HUES6 (cell line): ENCODE results near the gene ZNRF3.

Experiments
- H3K27ac ChIP-seq: 2 replicates; pipeline ENCODE4 v1.7.0; 2013; ENCODE audit warnings: low read depth, mild to moderate bottlenecking, low read length, inconsistent platforms
- H3K27me3 ChIP-seq: 2 replicates; pipeline ENCODE4 v1.6.1; 2013; ENCODE audit warnings: low read length; ENCODE audit not compliant: control insufficient read depth, insufficient read depth
- H3K36me3 ChIP-seq: 2 replicates; pipeline ENCODE4 v1.6.1; 2013; ENCODE audit warnings: low read length; ENCODE audit not compliant: control insufficient read depth, insufficient read depth
- H3K4me1 ChIP-seq: 2 replicates; pipeline ENCODE4 v1.6.1; 2013; ENCODE audit warnings: low read length; ENCODE audit not compliant: control insufficient read depth, insufficient read depth
- H3K4me3 ChIP-seq: 2 replicates; pipeline ENCODE4 v1.5.1; 2013; ENCODE audit warnings: low read depth, low read length
- H3K9ac ChIP-seq: one replicate; pipeline ENCODE4 v1.6.1; 2013; ENCODE audit warnings: mild to moderate bottlenecking, low read length
- H3K9me3 ChIP-seq: 2 replicates; pipeline ENCODE4 v1.6.1; 2013; ENCODE audit warnings: low read depth, low read length; ENCODE audit not compliant: control insufficient read depth, insufficient read depth

ZNRF3 gene

DNA sequence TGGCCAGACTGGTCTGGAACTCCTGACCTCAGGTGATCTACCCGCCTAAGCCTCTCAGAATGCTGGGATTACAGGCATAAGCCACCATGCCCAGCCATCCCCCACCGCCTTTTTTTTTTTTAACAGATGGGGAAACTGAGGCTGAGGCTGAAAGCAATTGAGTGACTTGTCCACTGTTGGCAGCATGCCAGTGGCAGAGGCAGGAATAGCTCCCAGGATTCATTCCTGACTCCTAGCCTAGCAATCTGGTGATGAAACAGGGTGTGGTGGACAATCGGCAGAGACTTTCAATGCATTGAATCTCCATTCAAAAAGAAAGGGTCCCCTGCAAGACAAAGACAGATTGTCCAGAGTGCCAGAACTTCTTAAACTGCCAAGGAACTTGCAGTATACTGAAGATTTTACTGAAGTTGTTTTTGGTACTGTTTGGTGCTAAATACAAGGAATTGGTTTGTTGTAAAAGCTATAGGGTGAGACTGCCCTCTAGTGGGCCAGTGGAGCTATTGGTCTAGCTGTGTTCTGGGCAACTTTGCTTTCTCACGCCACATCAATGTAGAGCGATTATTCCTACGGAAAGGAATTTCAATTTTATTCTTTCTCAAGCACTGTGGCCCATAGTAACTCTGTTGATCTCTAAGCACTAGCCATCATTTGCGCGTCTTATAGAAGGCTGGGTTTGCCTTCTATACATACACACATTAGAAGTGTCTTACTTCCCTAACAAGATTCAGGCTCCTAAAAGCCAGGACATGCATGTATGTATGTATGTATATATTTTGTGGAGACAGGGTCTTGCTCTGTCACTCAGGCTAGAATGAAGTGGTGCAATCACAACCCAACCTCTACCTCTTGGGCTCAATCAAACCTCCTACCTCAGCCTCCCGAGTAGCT, 157.3 kb downstream of the ZNRF3 start:
- H3K4me3 ChIP-seq: no peak overlapping the region
- no peaks in the 10 kb centered on the region for H3K9me3 ChIP-seq
- H3K9ac ChIP-seq: no peak overlapping the region
- H3K27ac ChIP-seq: no peak overlapping the region
- peaks cover 29% of the 10 kb centered on the region for H3K36me3 ChIP-seq
- H3K4me1 ChIP-seq: peaks cover 3% of the 10 kb centered on the region; the same call in 1 of the 2 replicates
- H3K27me3 ChIP-seq: no peaks in the 10 kb centered on the region

DNA sequence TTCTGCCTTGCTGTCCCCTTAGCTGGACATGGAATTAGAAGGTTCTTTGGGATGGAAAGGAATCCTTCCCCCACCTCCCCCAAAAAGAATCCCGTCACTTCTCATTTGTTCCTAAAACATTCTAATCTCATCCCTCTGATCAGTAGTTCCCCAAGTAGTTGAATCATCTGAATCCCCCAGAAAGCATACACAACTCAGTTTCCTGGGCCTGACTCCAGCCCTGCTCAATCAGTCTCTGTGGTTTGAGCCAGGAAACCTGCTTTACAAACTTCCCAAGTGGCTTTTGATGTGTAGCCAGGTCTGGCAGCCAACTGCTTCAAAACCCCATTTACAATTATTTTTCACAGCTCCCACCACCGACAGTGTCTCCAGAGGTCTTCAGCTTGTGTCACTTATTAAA, 158.0 kb downstream of the ZNRF3 start:
- Histone ChIP-seq H3K4me1 (peaks cover 3% of the 10 kb centered on the region; the same call in 1 of the 2 replicates), H3K9me3 (no peaks in the 10 kb centered on the region), H3K9ac (no peak overlapping the region), H3K36me3 (peaks cover 36% of the 10 kb centered on the region), H3K27ac (no peak overlapping the region), H3K27me3 (no peaks in the 10 kb centered on the region), H3K4me3 (no peak overlapping the region)

DNA sequence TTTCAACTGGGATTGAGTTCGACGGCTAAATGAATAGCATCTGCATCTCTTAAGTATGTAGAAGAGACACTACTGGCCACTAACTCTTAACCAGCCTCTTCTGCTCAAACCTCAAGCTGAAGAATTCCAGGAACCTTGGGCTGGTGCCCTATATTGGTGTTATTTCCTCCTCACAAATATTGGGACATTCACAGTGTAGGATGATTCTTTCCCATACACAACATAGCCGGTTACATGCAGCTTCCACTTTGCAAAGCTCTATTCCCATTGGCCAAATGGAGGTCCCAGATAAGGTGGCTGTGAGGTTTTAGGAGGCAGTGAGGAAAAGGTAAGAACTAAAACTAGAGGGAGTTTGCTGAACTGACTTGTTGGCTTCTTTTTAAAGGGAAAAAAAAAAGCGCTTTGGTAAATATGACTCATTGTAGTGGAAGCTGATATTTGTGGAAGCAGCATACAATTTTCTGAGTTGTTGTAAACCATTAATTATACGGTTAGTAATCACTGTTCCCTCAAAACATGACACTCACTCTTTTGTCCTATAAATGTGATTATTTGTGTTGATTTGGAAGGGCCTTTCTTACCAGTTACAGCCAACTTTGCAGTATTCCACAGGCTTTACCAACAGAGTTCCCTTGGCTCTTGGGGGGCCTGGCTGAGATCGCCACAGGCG, 160.7 kb downstream of the ZNRF3 start:
- peaks cover 63% of the 10 kb centered on the region for H3K36me3 ChIP-seq
- H3K4me1 ChIP-seq: peaks cover 3% of the 10 kb centered on the region; the same call in 1 of the 2 replicates
- no peak overlapping the region for H3K27ac ChIP-seq
- H3K4me3 ChIP-seq: no peak overlapping the region
- no peaks in the 10 kb centered on the region for H3K9me3 ChIP-seq
- no peak overlapping the region for H3K9ac ChIP-seq
- H3K27me3 ChIP-seq: no peaks in the 10 kb centered on the region

DNA sequence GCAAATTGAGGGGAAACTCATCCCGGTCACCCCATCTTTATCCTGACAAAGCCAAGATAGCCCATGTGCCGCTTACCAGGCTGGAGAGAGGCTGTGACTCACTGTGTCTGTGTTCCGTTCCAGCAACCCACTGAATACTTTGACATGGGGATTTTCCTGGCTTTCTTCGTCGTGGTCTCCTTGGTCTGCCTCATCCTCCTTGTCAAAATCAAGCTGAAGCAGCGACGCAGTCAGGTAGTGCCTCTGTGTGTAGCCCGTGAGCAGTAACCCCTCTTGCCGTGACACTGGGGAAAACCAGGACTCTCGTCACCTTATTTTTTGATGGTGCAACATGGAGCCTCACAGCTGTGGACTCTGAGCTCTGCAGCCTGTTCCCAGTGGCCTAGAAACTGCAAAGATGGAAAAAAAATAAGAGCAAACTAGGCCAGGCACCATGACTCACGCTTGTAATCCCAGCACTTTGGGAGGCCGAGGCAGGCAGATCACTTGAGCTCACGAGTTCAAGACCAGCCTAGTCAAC, 161.3 kb downstream of the ZNRF3 start:
- H3K27ac ChIP-seq: no peak overlapping the region
- no peak overlapping the region for H3K4me3 ChIP-seq
- no peaks in the 10 kb centered on the region for H3K27me3 ChIP-seq
- peaks cover 3% of the 10 kb centered on the region; the same call in 1 of the 2 replicates for H3K4me1 ChIP-seq
- no peak overlapping the region for H3K9ac ChIP-seq
- H3K36me3 ChIP-seq: peaks cover 70% of the 10 kb centered on the region
- no peaks in the 10 kb centered on the region for H3K9me3 ChIP-seq

- Histone ChIP-seq H3K27ac (no peak overlapping the region), H3K9ac (no peak overlapping the region), H3K9me3 (no peaks in the 10 kb centered on the region), H3K27me3 (no peaks in the 10 kb centered on the region), H3K4me1 (peaks cover 5% of the 10 kb centered on the region; the same call in 1 of the 2 replicates), H3K4me3 (no peak overlapping the region), H3K36me3 (peaks cover 72% of the 10 kb centered on the region)
Measured at GRCh38 chr22:29048822-29049654, 165.7 kb downstream of the ZNRF3 start.

DNA sequence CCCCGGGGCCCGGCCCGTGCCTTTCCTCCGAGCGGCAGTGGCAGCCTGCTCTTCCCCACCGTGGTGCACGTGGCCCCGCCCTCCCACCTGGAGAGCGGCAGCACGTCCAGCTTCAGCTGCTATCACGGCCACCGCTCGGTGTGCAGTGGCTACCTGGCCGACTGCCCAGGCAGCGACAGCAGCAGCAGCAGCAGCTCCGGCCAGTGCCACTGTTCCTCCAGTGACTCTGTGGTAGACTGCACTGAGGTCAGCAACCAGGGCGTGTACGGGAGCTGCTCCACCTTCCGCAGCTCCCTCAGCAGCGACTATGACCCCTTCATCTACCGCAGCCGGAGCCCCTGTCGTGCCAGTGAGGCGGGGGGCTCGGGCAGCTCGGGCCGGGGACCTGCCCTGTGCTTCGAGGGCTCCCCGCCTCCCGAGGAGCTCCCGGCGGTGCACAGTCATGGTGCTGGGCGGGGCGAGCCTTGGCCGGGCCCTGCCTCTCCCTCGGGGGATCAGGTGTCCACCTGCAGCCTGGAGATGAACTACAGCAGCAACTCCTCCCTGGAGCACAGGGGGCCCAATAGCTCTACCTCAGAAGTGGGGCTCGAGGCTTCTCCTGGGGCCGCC, 166.4 kb downstream of the ZNRF3 start:
- no peak overlapping the region for H3K4me3 ChIP-seq
- no peak overlapping the region for H3K9ac ChIP-seq
- H3K27ac ChIP-seq: no peak overlapping the region
- H3K36me3 ChIP-seq: peaks cover 65% of the 10 kb centered on the region
- no peaks in the 10 kb centered on the region for H3K27me3 ChIP-seq
- H3K9me3 ChIP-seq: no peaks in the 10 kb centered on the region
- H3K4me1 ChIP-seq: peaks cover 12% of the 10 kb centered on the region

GRCh38 chr22:29050457-29050856, 167.1 kb downstream of the ZNRF3 start:
- no peaks in the 10 kb centered on the region for H3K9me3 ChIP-seq
- no peak overlapping the region for H3K4me3 ChIP-seq
- no peak overlapping the region for H3K27ac ChIP-seq
- no peaks in the 10 kb centered on the region for H3K27me3 ChIP-seq
- H3K9ac ChIP-seq: no peak overlapping the region
- H3K36me3 ChIP-seq: peaks cover 58% of the 10 kb centered on the region
- peaks cover 19% of the 10 kb centered on the region for H3K4me1 ChIP-seq

GRCh38 chr22:29053048-29053702, 169.8 kb downstream of the ZNRF3 start:
- H3K9ac ChIP-seq: no peak overlapping the region
- H3K4me3 ChIP-seq: no peak overlapping the region
- no peak overlapping the region for H3K27ac ChIP-seq

GRCh38 chr22:29054251-29054767, 170.9 kb downstream of the ZNRF3 start:
- Histone ChIP-seq H3K27ac (no peak overlapping the region), H3K4me1 (peaks cover 26% of the 10 kb centered on the region), H3K27me3 (no peaks in the 10 kb centered on the region), H3K36me3 (peaks cover 20% of the 10 kb centered on the region), H3K9me3 (no peaks in the 10 kb centered on the region), H3K9ac (no peak overlapping the region), H3K4me3 (no peak overlapping the region)

More at GRCh38 chr22:29053048-29053702, 169.8 kb downstream of the ZNRF3 start:
- Histone ChIP-seq H3K9me3 (no peaks in the 10 kb centered on the region), H3K4me1 (peaks cover 26% of the 10 kb centered on the region), H3K36me3 (peaks cover 31% of the 10 kb centered on the region), H3K27me3 (no peaks in the 10 kb centered on the region)
